Effector CD8-positive, alpha-beta T cell (primary cell): ENCODE results near the gene TAS2R4.
A peak's percentile ranks its signal among the peaks of the same experiment; 100 is the strongest.
"Not testable (repeated sequence)": the region's sequence is repeated elsewhere in the genome, so short reads cannot be mapped to it uniquely, and the experiment has no call there.

Source experiments
- DNase-seq: peaks from one replicate; lab custom pipeline; 2025; lab: John Stamatoyannopoulos, UW
- total RNA-seq, 4 experiments: gene quantifications; one replicate each; lab custom pipeline; 2026; lab: John Stamatoyannopoulos, UW

Gene TAS2R4, protein sequence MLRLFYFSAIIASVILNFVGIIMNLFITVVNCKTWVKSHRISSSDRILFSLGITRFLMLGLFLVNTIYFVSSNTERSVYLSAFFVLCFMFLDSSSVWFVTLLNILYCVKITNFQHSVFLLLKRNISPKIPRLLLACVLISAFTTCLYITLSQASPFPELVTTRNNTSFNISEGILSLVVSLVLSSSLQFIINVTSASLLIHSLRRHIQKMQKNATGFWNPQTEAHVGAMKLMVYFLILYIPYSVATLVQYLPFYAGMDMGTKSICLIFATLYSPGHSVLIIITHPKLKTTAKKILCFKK
- total RNA-seq: 0.88 to 4.5 (median 1.7) reads per million in 4 experiments

DNA sequence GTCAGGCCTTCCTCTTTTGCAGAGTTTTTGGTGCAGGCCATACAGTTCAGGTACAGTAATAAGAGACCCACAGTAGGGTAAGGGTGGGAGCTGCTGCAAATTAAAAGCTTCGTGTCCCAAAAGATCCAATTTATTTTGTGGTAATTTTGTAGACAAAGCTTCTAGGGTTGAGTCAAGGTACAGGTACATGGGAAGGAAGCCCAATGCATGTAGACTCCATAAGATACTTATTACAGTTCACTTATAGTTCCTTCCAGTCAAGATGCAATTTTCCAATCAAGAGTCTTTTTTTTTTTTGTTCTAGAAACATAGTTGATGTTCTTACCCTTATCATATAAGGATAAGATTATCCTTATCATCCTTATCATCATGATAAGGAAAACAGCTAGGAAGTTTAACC lies at the start of gene TAS2R4:
Gene TAS2R4, plus strand, starts transcription at position 301 of the 400 bp plus-strand sequence. CDS start 1,815 bp downstream, outside the sequence.
- no peak for DNase-seq

DNA sequence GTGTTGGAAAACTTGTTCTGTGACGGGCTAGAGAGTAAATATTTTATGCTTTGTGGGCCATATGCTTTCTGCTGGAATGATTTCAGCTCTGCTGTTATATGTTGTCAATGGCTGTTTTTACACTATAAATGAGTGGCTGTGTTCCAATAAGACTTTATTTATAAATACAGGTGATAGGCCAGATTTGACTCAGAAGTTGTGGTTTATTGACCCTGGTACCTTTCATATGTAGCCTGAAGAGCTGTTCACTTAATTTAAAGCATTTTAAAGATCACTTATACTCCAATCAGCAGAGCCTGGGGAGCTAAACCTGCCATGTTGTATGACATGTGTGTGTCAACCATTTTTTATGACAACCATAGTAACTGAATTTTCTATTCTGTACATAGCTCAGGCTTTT lies 47.5 kb upstream of the TAS2R4 start:
- no peak for DNase-seq

DNA sequence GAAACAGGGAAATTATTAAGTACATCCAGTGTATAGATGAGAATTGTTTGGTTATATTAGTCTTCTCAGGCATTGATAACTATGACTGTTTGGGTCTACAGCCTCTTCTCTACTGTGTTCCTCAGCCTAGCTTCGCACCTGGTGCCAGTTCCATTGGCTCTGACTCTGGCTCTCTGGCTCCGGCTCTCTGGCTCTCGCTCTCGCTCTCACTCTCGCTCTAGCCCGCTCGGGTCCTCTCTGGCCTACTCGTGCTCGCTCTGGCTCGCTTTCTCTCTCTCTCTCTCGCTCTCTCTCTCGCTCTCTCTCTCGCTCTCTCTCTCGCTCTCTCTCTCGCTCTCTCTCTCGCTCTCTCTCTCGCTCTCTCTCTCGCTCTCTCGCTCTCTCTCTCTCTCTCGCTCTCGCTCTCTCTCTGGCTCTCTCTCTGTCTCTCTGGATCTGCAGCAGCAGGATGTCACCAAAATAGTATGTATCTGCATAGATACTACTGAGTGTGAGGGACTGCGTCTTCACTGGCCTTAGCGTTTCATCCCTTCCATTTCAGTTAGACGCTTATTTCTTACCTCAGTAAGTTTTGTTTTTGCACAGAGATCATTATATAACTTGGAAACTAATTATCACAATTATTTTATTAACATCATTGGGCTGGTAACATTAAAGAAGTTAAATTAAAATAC lies 44.9 kb upstream of the TAS2R4 start:
- DNase-seq: no peak

DNA sequence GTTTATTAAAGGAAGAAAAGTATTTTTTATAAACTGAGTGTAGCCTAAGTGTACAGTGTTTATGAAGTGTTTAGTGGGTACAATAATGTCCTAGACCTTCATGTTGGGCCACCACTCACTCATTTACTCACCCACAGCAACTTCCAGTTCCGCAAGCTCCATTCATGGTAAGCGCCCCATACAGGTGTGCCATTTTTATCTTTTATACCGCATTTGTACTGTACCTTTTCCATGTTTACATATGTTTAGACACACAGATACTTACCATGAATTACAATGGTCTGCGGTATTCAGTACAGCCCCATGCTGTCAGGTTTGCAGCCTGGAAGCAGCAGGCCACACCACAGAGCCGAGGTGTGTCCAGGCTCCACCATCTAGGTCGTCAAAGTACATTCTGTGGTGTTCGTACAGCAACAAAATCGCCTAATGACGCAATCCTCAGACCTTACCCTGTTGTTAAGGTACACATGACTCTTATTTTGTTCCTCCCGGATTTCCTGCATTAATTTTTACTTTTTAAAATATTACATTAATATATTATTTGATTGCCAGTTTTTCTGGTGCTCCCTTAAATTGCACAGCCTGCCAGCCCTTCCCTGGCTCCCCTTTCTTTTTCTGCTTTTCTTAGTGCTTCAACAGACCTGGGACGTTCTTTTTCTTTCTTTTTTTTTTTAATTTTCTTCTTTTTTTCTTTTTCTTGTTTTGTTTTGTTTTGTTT lies 39.2 kb upstream of the TAS2R4 start:
- DNase-seq: no peak

DNA sequence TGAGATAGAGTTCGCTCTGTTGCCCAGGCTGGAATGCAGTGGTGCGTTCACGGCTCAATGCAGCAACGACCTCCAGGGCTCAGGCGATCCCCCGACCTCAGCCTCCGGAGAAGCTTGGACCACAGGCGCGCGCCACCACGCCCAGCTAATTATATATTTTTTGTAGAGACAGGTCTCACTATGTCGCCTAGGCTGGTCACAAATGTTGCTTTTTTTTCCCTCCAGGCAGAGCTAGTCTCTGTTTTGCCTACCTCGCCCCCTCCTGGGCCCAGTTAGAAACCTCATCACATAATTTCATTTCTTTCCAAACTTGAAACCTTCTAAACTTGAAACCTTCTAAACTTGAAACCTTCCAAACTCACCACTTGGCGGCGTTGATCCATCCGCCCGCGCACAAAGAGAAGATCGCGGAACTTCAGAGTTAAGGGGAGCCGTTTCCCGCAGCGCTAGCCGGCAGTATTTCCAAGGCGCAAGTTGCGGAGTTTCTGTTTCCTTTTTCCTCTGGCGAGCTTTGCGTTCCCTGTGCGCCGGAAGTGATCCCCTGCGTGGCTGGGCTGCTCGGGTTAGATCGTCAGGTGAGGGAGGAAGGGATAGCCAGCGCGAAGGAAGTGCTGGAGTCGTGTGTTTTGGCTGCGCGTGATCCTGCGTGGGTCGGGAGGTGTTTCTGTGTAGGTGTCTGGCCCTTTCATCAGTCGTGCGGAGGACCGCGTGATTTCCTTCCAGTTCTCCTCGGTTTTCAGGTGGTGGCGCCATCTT lies 38.5 kb upstream of the TAS2R4 start, which contains the start of gene SSBP1:
Gene SSBP1, plus strand, starts transcription at position 523 of the 756 bp plus-strand sequence. CDS start 809 bp downstream, outside the sequence.
- peak; percentile 83 for DNase-seq

DNA sequence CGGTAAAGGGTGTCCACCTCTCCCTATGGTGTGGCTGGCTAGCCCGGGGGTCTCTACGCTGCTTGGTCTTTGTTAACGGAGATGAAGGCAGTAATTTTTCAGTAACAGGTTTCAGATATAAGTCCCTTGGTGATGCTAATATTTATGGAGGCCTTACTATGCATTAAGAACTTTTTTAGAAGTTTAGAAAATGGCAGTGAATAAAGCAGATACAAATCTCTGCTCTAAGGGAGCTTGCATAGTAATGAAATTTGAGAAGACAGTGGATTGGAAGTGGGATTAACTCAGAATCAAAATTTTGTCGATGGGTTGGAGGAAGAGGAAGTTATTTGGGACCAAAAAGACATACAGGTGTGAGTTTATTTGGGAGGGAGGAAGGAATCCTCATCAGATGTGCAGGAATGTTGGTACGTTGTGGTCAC lies 37.9 kb upstream of the TAS2R4 start:
- no peak for DNase-seq

DNA sequence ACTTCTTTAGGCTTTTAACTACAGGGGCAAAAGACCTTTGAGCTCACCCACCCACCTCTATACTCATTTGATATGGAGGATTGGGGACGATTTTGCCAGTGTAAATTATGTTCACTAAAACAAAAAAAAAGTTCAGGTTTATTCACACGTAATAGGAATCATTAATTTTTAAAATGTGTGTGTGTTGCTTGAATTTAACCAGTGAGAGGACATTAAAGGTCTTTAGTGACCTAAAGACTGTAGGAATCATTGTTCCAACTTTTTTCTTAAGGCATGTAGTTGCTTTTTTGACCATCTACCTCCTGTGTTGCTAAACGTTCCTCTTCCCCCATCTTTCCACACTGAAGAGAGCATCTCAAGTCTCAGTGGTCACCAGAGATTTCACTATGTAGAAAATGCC lies 37.2 kb upstream of the TAS2R4 start:
- no peak for DNase-seq

DNA sequence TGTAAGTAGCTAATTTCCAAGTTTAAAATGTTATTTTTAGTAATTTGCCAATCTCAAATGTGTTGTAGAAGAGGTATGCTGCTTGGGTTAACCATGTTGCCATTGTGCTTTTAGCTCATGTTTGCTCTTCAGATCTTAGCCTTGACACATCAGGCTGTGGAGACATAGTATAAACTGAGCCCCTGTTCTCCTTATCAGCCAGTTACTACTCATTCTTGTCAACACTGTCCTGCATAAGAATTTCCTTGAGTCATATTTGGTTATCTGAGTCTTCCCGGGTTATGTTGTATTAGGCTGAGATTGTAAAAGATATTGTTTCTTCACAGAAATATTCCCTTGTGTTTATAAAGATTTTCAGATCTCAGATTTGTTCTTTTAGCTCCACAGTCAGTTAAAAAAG lies 34.2 kb upstream of the TAS2R4 start:
- no peak for DNase-seq

DNA sequence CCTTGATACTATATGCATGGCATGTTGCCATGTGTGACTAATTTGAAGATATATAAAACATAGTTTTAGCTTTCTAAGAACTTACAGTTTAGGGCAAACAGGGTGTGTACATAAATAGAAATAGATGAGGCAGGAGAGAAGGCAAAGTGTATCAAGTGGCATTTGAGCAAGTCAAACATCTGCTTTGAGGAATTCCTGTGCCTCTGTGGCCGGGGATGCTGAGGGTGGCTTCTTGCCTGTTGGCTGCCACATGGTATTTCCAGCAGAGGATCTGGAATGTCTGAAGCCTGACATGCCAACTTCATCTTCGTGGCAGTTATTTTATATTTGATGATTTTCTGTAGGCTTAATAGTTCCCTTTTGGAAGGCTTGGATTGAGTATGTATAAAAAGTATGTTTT lies 32.3 kb upstream of the TAS2R4 start:
- DNase-seq: no peak

DNA sequence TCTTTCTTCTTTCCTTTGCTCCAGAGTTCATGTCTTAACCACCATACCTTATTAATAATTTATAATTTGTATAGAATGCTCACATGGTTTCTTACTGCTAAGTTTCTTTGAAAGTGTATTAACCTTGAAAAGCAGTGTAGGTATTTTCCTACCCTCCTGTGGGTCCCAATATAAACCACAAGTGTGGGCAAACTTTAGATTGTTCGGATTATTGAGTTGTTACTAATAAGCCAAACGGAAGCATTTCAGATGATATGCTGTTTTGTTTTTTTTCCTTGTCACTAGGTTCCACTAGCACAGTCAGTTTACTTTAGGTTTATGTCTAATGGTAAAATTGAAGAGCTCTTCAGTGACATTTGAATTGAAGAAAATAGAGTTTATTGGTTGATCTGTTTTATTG lies 28.1 kb upstream of the TAS2R4 start:
- no peak for DNase-seq

DNA sequence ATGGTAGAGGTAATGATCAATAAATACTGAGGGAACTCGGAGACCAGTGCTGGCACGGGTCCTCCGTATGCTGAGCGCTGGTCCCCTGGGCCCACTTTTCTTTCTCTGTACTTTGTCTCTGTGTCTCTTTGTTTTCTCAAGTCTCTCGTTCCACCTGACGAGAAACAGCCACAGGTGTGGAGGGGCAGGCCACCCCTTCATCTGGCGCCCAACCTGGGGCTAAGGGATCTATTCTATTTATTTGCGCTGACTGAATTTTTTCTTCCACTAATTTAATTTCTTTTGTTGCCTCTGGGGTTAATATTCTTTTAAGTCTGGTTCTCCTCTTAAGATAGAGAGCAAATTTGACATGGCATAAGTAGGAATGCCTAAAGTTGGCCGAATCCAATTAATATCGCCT lies 24.6 kb upstream of the TAS2R4 start:
- not testable (repeated sequence) for DNase-seq

DNA sequence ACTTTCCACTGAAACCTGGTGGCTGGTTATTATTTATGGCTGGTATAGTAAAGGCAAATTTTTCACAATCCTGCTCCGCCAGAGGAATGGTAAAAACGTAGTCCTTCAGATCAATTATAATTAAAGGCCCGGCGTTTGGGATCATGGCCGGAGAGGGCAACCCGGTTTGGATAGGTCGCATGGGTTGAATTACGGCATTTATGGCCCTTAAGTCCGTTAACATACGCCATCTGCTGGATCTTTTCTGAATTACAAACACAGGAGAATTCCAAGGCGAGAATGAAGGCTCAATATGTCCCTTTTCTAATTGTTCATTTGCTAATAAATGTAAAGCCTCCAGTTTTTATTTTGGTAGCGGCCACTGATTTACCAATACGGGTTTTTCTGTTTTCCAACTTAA lies 23.8 kb upstream of the TAS2R4 start:
- DNase-seq: no peak

DNA sequence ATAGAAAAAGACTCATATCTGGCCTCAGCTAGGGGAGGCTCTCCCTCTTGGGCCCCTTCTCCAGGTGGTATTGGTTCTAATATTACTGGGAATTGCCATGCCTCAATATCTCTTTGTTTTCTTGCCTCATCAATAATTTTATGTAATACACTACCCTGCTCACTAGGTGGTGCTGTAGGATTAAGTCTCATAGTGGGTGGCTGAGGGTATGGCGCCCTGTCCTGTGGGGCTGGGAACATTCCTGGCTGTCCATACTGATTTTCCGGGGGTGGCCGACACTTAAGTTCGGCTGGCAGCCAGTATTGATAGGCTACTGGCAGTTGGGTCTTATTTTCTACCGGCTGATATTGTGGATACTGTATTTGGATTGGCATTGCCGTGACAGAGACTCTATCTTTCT lies 21.5 kb upstream of the TAS2R4 start:
- DNase-seq: no peak

DNA sequence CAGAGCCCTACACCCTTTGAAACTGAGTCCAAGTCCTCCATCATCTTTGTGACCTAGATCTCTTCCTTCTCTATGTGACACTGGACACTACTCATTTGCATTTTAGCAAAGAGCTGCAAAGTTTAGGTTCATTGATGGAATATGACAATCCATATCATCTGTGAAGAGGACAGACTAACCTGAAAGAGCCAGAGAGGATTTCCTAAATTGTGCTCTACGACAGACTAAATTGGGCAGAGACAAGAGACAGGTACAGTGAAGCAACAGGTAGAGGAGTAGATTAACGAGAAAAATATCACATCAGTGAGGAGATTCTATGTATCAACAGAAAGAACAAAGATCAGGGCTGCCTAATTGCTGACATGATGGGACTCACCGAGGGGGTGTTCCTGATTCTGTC lies 12.7 kb upstream of the TAS2R4 start, which contains the start of gene TAS2R3:
Gene TAS2R3, plus strand, starts transcription at position 301 of the 400 bp plus-strand sequence. Its CDS starts 62 bp downstream, at position 363.
- DNase-seq: no peak

DNA sequence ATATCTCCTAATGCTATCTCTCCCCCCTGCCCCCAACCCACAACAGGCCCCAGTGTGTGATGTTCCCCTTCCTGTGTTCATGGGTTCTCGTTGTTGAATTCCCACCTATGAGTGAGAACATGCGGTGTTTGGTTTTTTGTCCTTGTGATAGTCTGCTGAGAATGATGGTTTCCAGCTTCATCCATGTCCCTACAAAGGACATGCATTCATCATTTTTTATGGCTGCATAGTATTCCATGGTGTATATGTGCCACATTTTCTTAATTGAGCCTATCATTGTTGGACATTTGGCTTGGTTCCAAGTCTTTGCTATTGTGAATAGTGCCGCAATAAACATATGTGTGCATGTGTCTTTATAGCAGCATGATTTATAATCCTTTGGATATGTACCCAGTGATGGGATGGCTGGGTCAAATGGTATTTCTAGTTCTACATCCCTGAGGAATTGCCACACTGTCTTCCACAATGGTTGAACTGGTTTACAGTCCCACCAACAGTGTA lies 6.3 kb upstream of the TAS2R4 start:
- not testable (repeated sequence) for DNase-seq

DNA sequence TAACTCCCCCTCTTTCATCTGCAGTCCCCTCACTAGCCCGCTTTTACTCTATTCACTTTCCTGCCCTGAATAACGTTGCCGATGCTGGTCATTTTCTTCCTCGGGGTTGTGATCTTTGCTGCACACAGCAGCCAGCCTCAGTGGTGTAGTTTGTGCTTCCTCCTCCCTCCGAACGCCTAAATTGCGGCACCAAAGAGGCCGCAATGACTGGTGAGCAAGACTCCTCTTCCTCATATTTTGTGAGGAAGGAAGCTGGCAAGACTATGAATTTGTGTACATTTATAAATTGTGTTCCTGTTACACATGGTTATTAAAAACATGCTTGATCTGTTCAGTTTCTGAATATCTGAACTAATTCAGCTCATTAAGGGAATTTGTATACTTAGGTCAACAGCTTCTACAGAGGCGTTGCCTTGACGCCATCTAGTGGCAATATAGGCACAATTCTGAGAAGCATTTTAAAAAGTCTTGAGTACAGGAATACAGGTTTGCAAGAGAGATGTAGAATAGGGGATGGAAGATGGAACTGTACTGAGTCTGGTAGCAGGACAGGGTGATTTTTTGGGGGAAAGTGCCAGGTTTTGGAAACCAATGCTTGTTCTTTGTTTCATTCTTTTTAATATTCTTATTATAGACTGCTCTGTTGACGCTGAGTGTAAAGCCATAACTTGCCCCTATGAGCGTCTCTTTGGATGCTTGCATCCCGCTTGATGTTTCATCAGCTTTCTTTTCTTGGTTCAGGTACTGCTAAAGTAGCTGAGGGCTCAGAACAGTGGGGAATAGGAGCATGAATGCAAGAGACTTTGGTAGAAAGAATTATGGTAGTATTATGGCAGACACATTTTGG lies 9.5 kb downstream of the TAS2R4 start:
- no peak for DNase-seq

DNA sequence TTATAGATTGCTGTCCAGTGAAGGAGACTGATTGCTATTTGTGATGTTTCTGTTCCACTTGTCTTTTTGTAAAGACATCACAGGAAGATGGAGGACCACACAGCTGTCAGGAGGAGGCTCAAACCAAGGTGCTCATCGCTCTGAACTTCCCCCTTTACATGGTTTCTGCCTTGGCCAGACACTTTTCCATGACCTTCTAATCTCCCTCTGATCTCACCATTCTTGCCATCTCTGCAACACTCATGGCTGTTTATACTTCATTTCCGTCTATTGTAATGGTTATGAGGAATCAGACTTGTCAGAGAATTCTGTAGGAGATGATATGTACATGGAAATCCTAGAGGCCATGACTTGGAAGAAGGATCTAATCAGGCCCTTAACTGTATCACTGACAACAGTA lies 11.8 kb downstream of the TAS2R4 start:
- no peak for DNase-seq

DNA sequence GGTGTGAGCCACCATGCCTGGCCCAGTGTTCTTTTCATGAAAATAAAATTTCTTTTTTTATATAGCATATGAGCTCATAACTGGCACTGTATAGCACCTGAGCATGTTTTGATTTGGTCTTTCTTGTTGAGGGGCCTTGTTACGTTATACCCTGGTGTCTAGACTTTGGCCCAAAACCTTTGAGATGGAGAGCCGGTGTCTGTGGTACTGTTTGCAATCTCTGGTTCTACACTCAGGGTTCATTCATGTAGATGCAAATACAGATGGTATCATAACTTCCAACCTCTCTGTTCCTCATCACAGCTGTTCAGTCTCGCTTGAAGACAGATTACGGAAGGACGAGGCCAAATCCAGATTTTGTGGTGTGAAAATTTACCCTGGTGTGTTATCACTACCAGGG lies 13.4 kb downstream of the TAS2R4 start, which contains the start of gene TAS2R5:
Gene TAS2R5, plus strand, starts transcription at position 301 of the 400 bp plus-strand sequence. CDS start 145 bp downstream, outside the sequence.
- DNase-seq: no peak

DNA sequence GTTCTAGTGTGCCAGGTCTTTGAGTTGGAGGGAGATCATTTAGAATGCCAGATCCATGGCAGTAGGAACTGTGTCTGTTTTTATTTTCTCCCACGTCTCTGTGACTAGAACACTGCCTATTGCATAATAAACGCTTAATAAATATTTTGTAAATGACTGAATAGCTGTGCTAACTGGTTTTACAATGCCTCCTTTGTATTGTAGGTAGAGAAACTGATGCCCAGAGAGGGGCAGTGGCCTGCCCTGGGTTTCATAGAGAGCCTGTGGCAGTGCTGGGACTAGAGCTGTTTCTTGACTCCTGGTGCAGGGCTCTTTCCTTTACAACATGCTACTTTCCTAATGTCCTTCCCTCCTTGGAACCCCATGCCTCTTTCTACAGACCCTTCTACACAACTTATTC lies 16.1 kb downstream of the TAS2R4 start:
- DNase-seq: no peak

DNA sequence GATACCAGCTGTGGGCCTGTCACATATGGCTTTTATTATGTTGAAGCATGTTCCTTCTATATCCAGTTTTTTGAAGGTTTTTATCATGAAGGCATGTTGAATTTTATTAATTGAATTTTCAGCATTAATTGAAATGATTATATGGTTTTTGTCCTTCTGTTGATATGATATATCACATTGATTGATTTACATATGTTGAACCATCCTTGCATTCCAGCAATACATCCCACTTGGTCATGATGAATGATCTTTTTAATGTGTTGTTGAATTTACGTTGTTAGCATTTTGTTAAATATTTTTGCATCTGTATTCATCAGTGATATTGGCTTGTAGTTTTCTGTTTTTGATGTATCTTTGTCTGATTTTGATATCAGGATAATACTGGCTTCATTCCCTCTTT lies 43.6 kb downstream of the TAS2R4 start:
- no peak for DNase-seq
